DMS153 (cell line): ENCODE data around the gene FKBP4.

Source experiments
- DNase-seq: peaks from one replicate; lab custom pipeline; 2025; lab: John Stamatoyannopoulos, UW

FKBP4 gene

GRCh38 chr12:2779281-2779680 lies 15.5 kb upstream of the FKBP4 start:
- DNase-seq = no peak

GRCh38 chr12:2783936-2784600 lies 10.7 kb upstream of the FKBP4 start:
- peak; percentile 28 for DNase-seq

- no peak for DNase-seq
Observed at GRCh38 chr12:2785017-2785416, 9.8 kb upstream of the FKBP4 start.

DNA sequence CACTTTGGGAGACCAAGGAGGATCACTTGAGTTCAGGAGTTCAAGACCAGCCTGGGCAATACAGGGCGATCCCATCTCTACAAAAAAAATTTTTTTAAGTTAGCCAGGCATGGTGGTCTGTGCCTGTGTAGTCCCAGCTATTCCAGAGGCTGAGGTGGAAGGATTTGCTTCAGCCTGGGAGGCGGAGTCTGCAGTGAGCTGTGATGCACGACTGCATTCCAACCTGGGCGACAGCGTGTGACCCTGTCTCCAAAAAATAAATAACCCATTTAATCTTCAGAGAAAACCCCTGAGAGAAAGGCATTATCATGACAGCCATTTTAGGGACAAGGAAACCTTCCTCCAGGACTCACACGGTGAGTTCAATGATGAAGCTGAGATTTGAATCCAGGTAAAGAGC lies 3.7 kb upstream of the FKBP4 start:
- DNase-seq = no peak

GRCh38 chr12:2792671-2793500 lies 1.9 kb upstream of the FKBP4 start:
- no peak for DNase-seq

DNA sequence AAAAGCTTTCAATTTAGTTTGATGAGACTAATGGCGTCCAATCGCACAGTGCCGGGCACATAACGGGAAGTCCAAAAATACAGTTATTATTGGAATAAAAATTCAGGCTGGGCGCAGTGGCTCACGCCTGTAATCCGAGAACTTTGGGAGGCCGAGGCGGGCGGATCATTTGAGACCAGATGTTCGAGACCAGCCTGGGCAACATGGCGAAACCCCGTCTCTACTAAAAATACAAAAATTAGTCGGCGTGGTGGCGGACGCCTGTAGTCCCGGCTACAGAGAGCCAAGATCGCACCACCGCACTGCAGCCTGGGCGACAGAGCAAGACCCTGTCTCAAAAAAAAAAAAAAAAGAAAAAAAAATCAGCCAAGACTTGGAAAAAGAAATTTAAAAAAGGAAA lies 1.2 kb upstream of the FKBP4 start:
- DNase-seq = no peak

DNA sequence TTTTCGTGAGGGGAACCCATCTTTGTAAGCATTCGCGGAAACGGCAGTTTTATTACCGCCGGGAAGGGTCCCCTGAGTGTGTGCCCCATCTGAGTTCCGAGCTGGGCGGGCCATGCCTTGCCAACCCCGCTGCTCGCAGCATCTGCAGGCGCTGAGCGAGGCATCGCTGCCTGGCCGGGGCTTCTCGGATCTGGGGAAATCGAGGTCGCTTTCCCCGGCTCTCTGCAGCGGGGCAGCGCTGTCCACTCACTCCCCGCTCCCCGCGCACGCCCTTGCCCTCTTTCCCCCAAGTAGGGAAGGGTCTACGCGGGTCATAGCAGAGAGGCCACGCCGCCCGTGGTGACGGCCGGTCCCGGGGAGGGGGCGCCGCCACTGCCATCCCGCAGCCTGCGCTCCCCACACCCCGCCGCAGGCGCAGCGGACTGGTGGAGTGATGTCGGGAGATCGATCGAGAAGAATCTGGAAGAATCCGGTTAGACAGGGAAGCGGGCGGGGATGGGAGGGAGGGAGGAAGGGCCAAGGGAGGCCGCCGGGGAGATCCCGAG lies 507 bp upstream of the FKBP4 start:
- DNase-seq = peak; percentile 29

DNA sequence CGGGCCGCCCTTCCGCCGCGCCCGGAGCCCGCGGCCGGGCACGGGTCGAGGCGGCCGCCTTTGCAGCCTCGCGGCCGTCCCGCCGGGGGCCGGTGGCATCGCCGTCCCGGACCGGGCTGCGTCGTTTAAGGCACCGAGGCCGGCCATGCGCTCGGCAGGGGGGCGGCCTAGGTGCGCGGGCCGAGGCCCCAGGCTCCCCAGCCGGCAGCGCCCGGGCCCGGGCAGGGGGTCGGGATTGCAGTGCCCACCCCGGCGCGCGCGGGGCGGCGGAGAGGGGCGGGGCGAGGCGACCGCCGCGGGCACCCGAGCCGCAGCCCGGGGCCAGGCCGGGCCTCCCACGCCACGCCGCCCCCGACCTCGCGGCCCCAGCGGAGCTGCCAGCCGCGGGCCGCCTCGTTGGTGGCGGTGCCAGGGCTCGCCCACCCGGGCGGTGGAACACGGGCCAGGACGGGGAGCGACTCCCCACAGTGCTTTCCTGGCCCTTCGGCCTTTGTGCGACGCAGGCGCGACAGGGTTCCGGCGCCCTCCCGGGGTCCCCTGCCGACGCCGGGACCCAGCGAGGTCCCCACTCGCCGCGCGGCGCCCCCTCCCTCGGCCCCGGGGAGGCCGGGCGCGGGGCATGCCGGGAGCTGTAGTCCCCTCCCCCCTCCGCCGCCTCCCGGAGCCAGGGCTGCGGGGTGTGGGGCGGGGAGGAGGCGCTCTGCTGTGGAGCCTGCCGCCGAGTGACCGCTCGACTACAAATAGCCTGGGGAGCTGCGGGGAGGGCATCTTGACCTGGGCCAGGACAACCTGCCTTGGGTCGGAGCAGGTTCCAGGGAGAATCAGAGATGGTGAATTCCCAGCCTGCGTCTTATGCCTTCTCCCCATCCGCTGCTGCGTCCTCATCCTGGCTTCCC lies 769 bp downstream of the FKBP4 start:
- DNase-seq = peak; percentile 8

DNA sequence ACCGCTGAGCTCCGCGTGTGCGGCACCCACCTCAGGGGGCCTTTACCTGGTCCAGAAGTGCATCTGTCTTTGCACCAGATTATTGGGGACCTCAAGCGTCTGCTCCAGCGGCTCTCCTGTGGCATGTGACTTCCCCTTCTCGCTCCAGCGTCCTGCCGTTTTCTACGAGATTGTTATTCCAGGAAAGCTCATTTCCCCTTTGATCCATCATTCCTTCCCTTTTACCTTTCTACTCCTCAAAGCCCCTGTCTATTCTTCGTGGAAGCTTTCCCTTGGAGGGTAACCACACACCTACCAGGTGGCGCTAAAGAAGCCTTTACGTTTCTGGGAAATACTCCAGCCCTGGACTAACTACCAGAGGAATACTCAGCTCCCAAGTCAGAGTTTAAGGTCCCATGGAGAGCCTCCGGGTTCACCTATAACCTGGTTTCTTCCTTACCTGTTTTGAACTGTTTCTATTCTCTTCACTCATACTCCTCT lies 1.5 kb downstream of the FKBP4 start:
- no peak for DNase-seq

GRCh38 chr12:2797721-2798418 lies 3.1 kb downstream of the FKBP4 start:
- no peak for DNase-seq

DNA sequence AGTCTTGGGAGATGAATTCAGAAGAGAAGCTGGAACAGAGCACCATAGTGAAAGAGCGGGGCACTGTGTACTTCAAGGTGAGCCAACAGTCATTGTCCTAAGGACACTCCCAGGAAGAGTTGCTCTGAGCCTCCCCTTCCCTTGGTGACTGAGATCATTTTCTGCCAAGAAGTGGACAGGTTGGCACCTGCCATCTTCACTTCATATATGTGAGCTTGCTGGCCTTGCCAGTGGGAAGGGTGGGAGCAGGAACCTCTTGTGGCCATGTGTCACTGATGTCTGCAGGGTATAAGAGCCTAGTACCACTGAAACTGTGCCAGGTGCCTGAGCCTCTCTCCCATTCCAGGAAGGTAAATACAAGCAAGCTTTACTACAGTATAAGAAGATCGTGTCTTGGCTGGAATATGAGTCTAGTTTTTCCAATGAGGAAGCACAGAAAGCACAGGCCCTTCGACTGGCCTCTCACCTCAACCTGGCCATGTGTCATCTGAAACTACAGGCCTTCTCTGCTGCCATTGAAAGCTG lies 5.3 kb downstream of the FKBP4 start:
- DNase-seq = no peak

- DNase-seq = no peak
Observed at GRCh38 chr12:2801044-2801783, 6.4 kb downstream of the FKBP4 start.

DNA sequence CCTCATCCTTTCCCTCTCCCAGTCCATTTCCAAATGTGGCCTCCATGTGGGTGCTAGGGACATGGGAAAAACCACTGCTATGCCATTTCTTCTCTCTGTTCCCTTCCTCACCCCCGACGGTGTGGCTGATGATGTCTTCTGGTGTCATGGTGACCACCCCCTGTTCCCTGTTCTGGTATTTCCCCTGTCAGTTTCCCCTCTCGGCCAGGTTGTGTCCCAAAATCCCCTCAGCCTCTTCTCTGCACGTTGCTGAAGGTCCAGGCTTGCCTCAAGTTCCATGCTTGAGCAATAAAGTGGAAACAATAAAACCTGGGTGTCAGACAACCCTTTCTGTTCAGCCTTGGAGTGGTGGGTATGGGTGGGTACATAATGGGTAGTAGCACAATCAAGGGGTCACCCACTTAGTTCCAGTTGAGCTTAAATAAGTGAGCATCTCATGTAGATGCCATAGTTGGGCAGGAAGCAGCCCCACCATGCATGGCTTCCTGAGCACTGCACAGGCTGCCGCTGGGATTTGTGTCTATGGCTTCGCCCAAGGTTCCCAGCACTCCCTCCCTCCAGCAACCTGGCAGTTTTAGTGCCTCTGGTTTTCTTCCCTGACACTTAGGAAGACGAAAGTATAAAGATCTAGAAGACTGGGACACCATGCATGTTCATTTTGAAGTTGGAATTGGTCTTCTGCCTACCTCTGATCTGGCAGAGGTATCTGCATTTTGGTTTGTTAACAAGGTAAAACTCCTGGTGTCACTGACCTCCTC lies 9.0 kb downstream of the FKBP4 start:
- no peak for DNase-seq

DNA sequence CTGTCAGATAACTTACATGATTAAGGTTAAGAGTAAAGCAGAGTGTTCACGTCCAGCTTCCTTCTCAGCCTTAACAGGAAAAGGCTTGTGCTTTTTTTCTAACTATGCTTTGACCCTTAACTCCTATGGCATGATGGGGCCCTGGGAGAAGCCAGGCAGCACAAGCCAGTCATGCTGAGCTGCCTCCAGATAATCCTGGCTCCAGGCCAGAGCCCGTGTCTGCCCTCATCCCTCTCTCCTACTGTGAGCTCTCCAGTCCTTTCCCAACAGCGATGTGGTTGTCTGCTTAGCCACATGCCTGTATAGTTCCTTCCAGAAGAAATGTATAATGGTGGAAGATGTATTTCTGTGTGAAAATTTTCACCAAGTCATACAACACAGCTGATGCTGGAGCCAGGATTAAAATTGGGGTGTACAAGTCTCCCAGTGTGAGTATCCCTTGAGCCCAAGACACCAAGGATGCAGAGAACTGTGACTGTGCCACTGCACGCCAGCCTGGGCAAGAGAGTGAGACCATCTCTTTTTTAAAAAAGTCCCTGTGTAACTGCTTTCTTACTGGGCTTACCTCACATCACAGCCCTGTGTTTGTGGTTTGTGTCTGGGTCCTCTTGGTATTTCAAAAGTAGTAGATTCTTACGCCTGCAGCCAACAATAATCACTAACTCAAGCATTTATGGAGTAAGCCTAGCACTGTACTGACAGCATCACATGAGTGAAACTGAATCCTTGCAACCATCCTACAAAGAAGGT lies 9.8 kb downstream of the FKBP4 start:
- DNase-seq = no peak

- DNase-seq = no peak
Observed at GRCh38 chr12:2805143-2805520, 10.4 kb downstream of the FKBP4 start.

DNA sequence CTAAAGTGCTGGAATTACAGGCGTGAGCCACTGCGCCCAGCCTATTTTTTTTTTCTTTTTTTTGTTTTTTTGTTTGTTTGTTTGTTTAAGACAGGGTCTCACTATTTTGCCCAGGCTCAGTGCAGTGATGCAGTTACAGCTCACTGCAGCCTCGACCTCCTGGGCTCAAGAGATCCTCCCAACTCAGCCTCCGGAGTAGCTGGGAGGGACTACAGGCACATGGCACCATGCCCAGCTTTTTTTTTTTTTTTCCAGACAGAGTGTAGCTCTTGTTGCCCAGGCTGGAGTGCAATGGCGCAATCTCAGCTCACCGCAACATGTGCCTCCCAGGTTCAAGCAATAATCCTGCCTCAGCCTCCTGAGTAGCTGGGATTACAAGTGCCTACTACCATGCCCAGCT lies 11.9 kb downstream of the FKBP4 start:
- no peak for DNase-seq

- DNase-seq = no peak
Observed at GRCh38 chr12:2811801-2812200, 17.0 kb downstream of the FKBP4 start.

GRCh38 chr12:2812290-2813213 lies 17.8 kb downstream of the FKBP4 start, which contains the start of gene ITFG2:
Gene ITFG2 (plus strand): TSS chr12:2812668. CDS start chr12:2812761, 93 bp downstream.
- DNase-seq = peak; percentile 99
